ENCODE results near the gene PATL2.
"Not testable (repeated sequence)": the region's sequence is repeated elsewhere in the genome, so short reads cannot be mapped to it uniquely, and the experiment has no call there.

DNA sequence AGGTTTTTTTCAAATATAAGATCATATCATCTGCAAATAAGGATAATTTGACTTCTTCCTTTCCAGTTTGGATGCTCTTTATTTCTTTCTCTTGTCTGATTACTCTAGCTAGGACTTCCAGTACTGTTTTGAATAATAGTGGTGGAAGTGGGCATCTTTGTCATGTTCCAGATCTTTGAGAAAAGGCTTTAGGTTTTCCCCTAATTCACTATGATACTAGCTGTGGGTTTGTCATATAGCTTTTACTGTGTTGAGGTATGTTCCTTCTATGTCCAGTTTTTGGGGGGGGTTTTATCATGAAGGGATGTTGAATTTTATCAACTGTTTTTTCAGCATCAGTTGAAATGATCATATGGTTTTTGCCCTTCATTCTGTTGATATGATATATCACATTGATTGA is 10.4 kb downstream of the PATL2 start:
- TF ChIP-seq, protein P1, sequence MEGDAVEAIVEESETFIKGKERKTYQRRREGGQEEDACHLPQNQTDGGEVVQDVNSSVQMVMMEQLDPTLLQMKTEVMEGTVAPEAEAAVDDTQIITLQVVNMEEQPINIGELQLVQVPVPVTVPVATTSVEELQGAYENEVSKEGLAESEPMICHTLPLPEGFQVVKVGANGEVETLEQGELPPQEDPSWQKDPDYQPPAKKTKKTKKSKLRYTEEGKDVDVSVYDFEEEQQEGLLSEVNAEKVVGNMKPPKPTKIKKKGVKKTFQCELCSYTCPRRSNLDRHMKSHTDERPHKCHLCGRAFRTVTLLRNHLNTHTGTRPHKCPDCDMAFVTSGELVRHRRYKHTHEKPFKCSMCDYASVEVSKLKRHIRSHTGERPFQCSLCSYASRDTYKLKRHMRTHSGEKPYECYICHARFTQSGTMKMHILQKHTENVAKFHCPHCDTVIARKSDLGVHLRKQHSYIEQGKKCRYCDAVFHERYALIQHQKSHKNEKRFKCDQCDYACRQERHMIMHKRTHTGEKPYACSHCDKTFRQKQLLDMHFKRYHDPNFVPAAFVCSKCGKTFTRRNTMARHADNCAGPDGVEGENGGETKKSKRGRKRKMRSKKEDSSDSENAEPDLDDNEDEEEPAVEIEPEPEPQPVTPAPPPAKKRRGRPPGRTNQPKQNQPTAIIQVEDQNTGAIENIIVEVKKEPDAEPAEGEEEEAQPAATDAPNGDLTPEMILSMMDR (IDR thresholded peaks at IDR 0.05): not testable (repeated sequence)
- TF ChIP-seq POLR2A (IDR thresholded peaks at IDR 0.05): not testable (repeated sequence)

Data from Peyer's patch (tissue), 4 donors.